ENCODE measurements around the gene TMPRSS13. TPM values are rescaled to one million over a fixed set of nuclear protein-coding genes. Genes with fewer than 3 reads are reported as not detected.

The TMPRSS13 gene
- total RNA-seq, 1 experiment from 2014 or later = 0.50 TPM

GRCh38 chr11:117914991-117915618, 14.1 kb downstream of the TMPRSS13 start:
- no peak overlapping the region for H4K91ac ChIP-seq (ENCODE audit: insufficient read length, low read depth, low read length)
- no CpG with 5 or more reads among the region's 10 CpGs for WGBS (ENCODE audit: extremely low coverage, insufficient read length, low lambda C conversion rate)
- no peak overlapping the region for H2BK12ac ChIP-seq (ENCODE audit: insufficient read length, low read depth, low read length)
- peak; percentile 36 for DNase-seq
- H3K27me3 ChIP-seq (ENCODE audit: insufficient read depth, low read length) = no peaks in the 10 kb centered on the region
- no peaks in the 10 kb centered on the region for H3K23me2 ChIP-seq (ENCODE audit: insufficient read length, low read depth, low read length, poor library complexity, severe bottlenecking)
- H3K79me1 ChIP-seq (ENCODE audit: insufficient read depth, low read depth, low read length, poor library complexity, severe bottlenecking) = no peaks in the 10 kb centered on the region
- H3K9ac ChIP-seq (ENCODE audit: extremely low read depth, insufficient read length, low read length) = no peak overlapping the region
- H4K20me1 ChIP-seq (ENCODE audit: control insufficient read depth, insufficient read depth, insufficient read length) = no peaks in the 10 kb centered on the region
- no peak overlapping the region for H4K8ac ChIP-seq (replicated peaks; ENCODE audit: insufficient read length, low read depth, low read length)
- Mint-ChIP-seq H3K4me1 (peaks cover 0 to 9% of the 10 kb centered on the region in 2 experiments), H3K27ac (no peak overlapping the region), H3K36me3 (ENCODE audit: insufficient read depth in 1 of 3, low read depth in 3 of 3) (no peaks in the 10 kb centered on the region), H3K9me3 (no peaks in the 10 kb centered on the region), H3K27me3 (ENCODE audit: low read depth) (peaks cover 18% of the 10 kb centered on the region), H3K4me3 (no peak overlapping the region)
- no peak overlapping the region for H3K4me2 ChIP-seq (ENCODE audit: insufficient read depth, insufficient read length, low read length)
- H3K4me1 ChIP-seq (ENCODE audit: insufficient read depth, low read length) = no peaks in the 10 kb centered on the region
- no peak overlapping the region for H2BK120ac ChIP-seq (ENCODE audit: low read depth, low read length, poor library complexity, severe bottlenecking)
- no peak overlapping the region for H3K23ac ChIP-seq (ENCODE audit: insufficient read length, low read depth, low read length)
- H3K27ac ChIP-seq (ENCODE audit: insufficient read length, low read depth, low read length) = no peak overlapping the region
- no peak overlapping the region for H3K56ac ChIP-seq (ENCODE audit: insufficient read length, low read depth, low read length)
- H3T11ph ChIP-seq (ENCODE audit: low read length) = no peak overlapping the region
- TF ChIP-seq CTCF (conservative IDR thresholded peaks at IDR 0.05) = no peak
- no peak overlapping the region for H4K5ac ChIP-seq (ENCODE audit: insufficient read length, low read depth, low read length)
- H3K79me2 ChIP-seq (ENCODE audit: insufficient read depth, low read length) = no peaks in the 10 kb centered on the region
- H2BK20ac ChIP-seq (ENCODE audit: low read depth, low read length, poor library complexity, severe bottlenecking) = no peak overlapping the region
- no peak overlapping the region for H3K18ac ChIP-seq (ENCODE audit: insufficient read length, low read depth, low read length)
- H2AFZ ChIP-seq (ENCODE audit: low read length) = no peak overlapping the region
- H2BK15ac ChIP-seq (ENCODE audit: low read depth, low read length) = no peak overlapping the region
- no peak overlapping the region for H3K14ac ChIP-seq (ENCODE audit: insufficient read depth, low read length)
- no peak overlapping the region for H2BK5ac ChIP-seq (ENCODE audit: insufficient read length, low read length)
- no peaks in the 10 kb centered on the region for H3K9me3 ChIP-seq (ENCODE audit: control insufficient read depth, low read depth, low read length)
- no peak overlapping the region for H3K4ac ChIP-seq (ENCODE audit: low read depth, low read length)
- H2AK5ac ChIP-seq (ENCODE audit: insufficient read length, low read length) = no peak overlapping the region
